HFF-Myc (cell line): ENCODE results near the gene IRF1.
"Not testable (repeated sequence)": the region's sequence is repeated elsewhere in the genome, so short reads cannot be mapped to it uniquely, and the experiment has no call there.

Experiments
- DNase-seq: peaks from one replicate; pipeline ENCODE4 v3.0.0-alpha.2; 2011; ENCODE audit warnings: low read depth; ENCODE audit errors: extremely low read depth
- H3K4me3 ChIP-seq: replicated peaks from 2 replicates; pipeline ENCODE4 v1.5.1; 2011; ENCODE audit warnings: low read depth, mild to moderate bottlenecking, control low read depth, low read length
- CTCF ChIP-seq: IDR thresholded peaks from 2 replicates; pipeline ENCODE4 v1.5.1; 2012; ENCODE audit warnings: mild to moderate bottlenecking, low read depth, low read length, control low read depth; ENCODE audit errors: missing control alignments

Gene IRF1

GRCh38 chr5:132485641-132486317, 4.8 kb downstream of the IRF1 start:
- DNase-seq: no peak
- TF ChIP-seq CTCF: no peak

GRCh38 chr5:132484876-132485640, 5.5 kb downstream of the IRF1 start:
- DNase-seq, H3K4me3 ChIP-seq: not testable (repeated sequence)

More at GRCh38 chr5:132485641-132486317, 4.8 kb downstream of the IRF1 start:
- H3K4me3 ChIP-seq: no peak overlapping the region

- DNase-seq: no peak
- H3K4me3 ChIP-seq: no peak overlapping the region
- no peak for TF ChIP-seq CTCF
Measured at GRCh38 chr5:132484391-132484725, 6.2 kb downstream of the IRF1 start.

- no peak overlapping the region for H3K4me3 ChIP-seq
- no peak for TF ChIP-seq CTCF
- no peak for DNase-seq
Measured at GRCh38 chr5:132483661-132484390, 6.7 kb downstream of the IRF1 start.

- no peak for DNase-seq
- no peak for TF ChIP-seq CTCF
- H3K4me3 ChIP-seq: no peak overlapping the region
Measured at GRCh38 chr5:132483101-132483500, 7.5 kb downstream of the IRF1 start.

- no peak overlapping the region for H3K4me3 ChIP-seq
- no peak for DNase-seq
- TF ChIP-seq CTCF: no peak
Measured at GRCh38 chr5:132481596-132482211, 8.9 kb downstream of the IRF1 start.
